Endothelial cell of hepatic sinusoid (primary cell): ENCODE measurements around the gene GPR108.
"Not testable (repeated sequence)": the region's sequence is repeated elsewhere in the genome, so short reads cannot be mapped to it uniquely, and the experiment has no call there.

Source experiments
- in situ Hi-C: cut with HindIII; loops from 2 replicates; pipeline ENCODE4 v1.10.0; 2017; ENCODE audit warnings: low sequenced_read_pairs

Gene GPR108

GRCh38 chr19:6761053-6761676 is 23.8 kb upstream of the GPR108 start:
- in situ Hi-C loops: no loop called here

- in situ Hi-C loops: no loop called here
Observed at GRCh38 chr19:6760606-6761005, 23.2 kb upstream of the GPR108 start.

- in situ Hi-C loops: no loop called here
Observed at GRCh38 chr19:6754653-6755463, 17.5 kb upstream of the GPR108 start.

GRCh38 chr19:6754136-6754535 is 16.8 kb upstream of the GPR108 start:
- in situ Hi-C loops: no loop called here

- in situ Hi-C loops: no loop called here
Observed at GRCh38 chr19:6753178-6754031, 16.0 kb upstream of the GPR108 start.

- in situ Hi-C loops: no loop called here
Observed at GRCh38 chr19:6752256-6753177, 15.1 kb upstream of the GPR108 start.

GRCh38 chr19:6751189-6751588 is 13.8 kb upstream of the GPR108 start:
- in situ Hi-C loops: no loop called here

GRCh38 chr19:6750062-6750461 is 12.7 kb upstream of the GPR108 start:
- in situ Hi-C loops: no loop called here

- in situ Hi-C loops: not testable (repeated sequence)
Observed at GRCh38 chr19:6748543-6748942, 11.2 kb upstream of the GPR108 start.

GRCh38 chr19:6745965-6746364 is 8.6 kb upstream of the GPR108 start:
- in situ Hi-C loops: no loop called here

- in situ Hi-C loops: no loop called here
Observed at GRCh38 chr19:6744381-6745301, 7.3 kb upstream of the GPR108 start.

GRCh38 chr19:6743714-6744380 is 6.5 kb upstream of the GPR108 start:
- in situ Hi-C loops: no loop called here

GRCh38 chr19:6743066-6743465 is 5.7 kb upstream of the GPR108 start:
- in situ Hi-C loops: no loop called here

GRCh38 chr19:6740589-6741343 is 3.4 kb upstream of the GPR108 start:
- in situ Hi-C loops: no loop called here

GRCh38 chr19:6739883-6740588 is 2.7 kb upstream of the GPR108 start:
- in situ Hi-C loops: no loop called here

GRCh38 chr19:6739390-6739882 is 2.1 kb upstream of the GPR108 start, which contains the start of gene TRIP10:
TRIP10 (plus strand) TSS chr19:6739680; CDS start chr19:6739762, 82 bp downstream.
- in situ Hi-C loops: no loop called here

- in situ Hi-C loops: no loop called here
Observed at GRCh38 chr19:6738787-6739389, 1.5 kb upstream of the GPR108 start.
